ENCODE measurements around the gene RPL12.

- TF ChIP-seq POLR2A (IDR thresholded peaks at IDR 0.05) (no peak), POLR2AphosphoS5 (IDR thresholded peaks at IDR 0.05) (no peak)
These were observed 12.7 kb upstream of the RPL12 start for GRCh38 chr9:127463911-127464310.

Data from suprapubic skin (tissue), 4 donors.